Stimulated activated CD4-positive, alpha-beta T cell treated with anti-CD3 and anti-CD28 coated beads, Interleukin-2, amount 100 ng/mL, for 4 hours (primary cell): Measurements from ENCODE around the gene NCKIPSD.

Experiments
- DNase-seq: peaks from one replicate; pipeline ENCODE4 v3.0.0-alpha.2; 2020; ENCODE audit warnings: low read depth

Gene NCKIPSD

DNA sequence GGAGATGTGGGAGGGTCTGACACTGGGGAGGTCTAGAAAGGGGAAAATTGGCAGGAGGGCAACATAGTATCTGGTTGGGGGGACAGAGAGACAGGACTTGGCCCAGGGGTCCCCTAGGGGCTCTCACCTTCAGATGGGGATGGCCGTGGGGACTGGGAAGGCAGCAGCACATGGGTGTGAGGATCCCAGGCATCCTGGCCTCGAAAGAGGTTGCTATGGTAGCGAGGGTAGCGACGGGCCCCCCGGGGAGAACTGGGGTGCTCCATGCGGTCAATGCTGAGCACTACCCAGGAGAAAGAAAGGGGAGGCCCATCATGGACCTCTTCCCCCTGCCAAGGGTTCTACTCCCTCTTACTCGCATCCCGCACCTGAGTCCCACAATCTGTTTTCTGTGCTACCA is 38.0 kb downstream of the NCKIPSD start:
- no peak for DNase-seq

DNA sequence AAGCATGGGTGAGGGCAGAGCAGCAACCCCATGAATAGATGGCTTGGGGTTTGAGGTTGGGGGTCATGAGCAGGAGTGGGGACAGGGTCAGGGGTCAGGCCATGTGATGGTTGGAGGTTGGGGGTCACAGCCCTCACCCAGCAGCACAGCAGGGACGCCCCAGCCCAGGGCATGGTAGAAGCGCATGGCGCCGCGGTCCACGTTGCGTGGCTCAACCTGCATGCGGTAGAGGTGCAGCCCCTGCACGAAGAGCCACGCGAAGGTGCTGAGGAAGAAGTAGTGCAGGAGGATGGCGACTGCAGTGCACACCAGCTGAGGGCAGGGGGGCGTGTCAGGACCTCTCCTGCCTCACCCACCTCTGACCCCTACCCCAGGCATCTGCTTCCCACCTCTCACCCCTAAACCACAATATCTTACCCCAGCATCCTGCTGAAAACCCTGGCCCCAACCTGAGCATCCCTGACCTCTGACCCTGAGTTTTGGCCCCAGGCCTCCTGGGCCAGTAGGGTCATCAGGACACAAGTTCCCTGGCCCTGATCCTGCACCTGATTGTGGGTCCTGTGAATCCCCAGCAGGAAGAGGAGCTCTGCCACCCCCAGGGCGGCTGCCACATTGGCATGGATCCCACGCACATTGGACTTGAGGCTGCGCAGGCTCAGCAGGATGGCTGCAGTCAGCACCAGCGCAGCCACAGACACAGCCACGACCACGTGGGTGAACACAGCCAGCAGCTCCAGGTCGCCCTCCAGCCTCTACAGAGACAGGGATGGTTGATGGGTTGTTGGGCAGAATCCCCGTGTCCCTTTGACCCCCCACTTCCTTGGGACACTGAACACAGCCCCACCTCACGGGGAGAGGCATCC is 40.6 kb downstream of the NCKIPSD start:
- no peak for DNase-seq

DNA sequence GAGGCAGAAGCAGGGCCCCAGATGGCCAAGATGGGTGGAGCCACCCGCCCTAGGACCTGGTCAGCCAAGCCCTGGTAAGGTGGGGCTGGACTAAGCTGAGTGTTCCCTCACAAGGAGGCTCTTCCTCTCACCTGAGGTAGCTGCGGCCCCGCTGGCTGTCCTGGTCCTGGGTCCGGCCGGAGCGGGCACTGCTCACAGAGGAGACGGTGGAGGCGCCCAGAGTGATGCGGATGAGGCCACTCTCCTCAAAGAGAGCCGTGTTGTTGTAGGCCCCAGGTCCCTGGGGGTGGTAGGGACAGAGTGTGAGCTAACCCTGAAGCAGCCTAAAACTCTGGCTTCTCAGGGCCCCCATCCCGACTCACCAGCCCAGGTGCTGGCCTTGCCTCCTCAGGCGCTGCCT is 43.1 kb downstream of the NCKIPSD start:
- DNase-seq, result no peak

DNA sequence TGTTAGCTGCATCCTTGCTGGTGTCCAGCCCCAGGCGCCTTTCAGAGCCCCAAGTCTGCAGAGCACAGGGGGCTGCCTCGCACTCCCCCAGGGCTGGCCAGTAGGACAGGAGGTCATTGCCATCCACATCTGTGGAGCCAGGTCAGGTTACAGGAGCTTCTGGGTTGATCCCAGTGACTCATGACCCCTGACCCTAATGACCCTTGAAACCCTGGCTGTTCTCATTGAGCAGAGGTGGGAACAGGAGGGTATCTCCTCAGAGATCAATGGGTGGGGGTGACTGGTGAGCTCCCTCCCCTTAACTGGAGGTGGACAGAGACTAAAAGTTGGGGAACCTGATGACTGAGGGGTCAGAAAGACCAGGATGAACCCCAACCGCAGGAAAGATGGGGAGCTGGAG is 44.3 kb downstream of the NCKIPSD start:
- no peak for DNase-seq

DNA sequence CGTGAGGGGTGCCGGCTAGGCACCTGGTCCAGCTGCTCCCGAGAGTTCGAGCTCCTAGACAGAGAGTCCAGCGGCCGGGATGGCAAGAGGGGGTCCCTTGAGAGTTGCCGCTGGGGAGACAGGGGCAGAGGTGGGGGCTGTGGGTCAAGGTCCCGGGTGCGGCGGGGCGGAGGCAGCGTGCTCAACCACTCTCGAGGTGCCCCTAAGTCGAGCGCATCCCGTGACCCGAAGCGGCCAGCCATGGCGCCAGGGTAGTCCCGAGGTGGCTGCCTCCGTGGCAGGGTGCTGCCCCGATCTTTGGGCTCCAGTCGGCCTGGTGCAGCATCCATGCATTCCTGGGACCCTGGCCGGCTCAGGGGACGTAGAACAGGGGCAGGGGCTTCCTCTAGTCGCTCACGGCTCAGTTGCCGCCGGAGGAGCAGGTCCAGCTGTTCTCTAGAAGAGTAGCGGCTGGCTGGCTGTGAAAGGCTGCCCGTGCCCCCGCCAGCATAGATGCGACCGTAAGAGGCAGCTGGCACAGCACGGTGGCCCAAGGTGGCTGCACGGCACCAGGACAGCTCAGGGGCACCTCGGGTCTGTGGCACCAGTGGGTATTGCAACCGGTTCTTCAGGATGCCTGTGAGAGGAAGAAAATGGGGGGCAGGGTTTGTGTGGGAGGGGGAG is 45.6 kb downstream of the NCKIPSD start:
- no peak for DNase-seq

DNA sequence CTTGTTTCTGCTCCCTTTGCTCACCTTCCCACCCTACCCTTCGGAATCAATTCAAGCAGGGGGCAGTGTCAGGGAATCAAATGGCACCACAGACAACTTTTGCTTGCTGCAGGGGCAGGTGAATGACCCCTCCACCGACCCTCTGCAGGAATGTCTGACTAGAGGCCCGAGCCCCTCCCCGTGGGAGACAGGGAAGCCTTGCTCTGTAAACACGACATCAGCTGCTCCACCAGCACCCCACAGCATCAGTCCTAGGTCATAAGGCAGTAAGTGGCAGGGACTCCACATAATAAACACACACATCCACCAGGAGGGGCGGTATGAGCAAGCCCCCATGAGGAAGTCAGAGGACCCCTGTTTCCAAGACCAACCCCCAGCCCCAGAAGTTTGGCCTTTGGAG is 48.4 kb downstream of the NCKIPSD start:
- no peak for DNase-seq

DNA sequence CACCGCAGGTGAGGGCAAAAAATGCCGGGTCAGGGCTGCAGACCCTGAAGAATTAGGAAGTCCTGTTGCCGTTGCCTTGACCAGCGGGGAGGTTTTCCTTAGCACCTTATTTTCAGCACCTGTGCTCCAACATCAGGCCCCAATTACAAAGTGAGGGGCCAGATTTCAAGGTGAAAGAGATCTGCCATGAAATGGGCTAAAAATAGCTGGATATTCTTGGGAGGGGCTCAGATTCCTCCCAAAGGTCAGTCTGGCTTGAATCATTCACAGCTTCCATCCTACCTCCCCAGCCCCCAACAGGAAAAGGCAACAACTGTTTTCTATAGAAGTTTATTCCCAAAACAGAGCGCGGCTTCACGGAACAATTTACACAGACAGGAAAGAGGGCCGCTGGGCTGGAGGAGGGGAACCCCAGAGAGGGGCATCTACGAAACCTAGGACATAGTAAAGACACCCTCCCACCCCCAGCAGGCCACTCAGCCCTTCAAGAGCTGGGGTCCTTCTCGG is 49.5 kb downstream of the NCKIPSD start:
- no peak for DNase-seq

DNA sequence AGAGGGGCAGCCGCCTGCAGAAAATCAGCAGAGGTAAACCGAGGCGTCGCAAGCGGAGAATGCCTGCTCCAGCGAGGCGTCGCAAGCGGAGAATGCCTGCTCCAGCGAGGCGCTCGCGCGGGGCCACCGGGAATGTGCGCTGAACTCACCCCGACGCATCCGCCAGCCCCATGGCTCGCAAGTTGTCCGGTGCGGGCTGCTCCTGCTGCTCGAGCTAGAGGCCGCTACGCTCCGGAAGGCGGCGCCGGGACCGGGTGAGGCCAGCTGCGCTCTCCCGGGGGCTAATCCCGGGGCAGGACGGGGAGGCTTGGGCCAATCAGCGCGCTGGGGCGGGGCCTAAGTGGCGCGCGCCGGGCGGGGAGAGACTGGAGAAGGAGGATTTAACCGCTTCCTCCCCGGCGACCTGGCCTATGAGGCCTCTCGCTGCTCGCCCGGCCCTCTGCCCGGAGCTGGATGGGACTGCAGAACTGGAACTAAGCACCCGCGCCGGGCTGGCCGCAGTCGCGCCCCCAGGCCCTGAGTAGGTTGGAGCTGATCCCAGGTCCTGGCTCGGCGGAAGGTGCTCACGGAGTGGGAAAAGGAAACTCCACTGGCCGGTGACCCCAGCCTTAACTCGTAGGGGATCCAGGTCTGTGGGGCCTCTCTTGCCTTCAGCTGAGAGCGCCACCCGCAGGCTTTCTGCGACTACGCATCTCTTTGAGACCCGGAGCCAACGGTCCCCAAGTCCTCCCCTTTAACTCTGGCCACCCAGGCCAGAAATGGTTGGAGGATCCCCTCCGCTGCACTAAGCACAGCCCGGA is 50.3 kb downstream of the NCKIPSD start, which contains the start of gene SLC26A6:
Gene SLC26A6, minus strand, starts transcription at position 240 of the 800 bp plus-strand sequence. Its CDS starts 68 bp downstream, at position 172.
- peak; percentile 87 for DNase-seq

DNA sequence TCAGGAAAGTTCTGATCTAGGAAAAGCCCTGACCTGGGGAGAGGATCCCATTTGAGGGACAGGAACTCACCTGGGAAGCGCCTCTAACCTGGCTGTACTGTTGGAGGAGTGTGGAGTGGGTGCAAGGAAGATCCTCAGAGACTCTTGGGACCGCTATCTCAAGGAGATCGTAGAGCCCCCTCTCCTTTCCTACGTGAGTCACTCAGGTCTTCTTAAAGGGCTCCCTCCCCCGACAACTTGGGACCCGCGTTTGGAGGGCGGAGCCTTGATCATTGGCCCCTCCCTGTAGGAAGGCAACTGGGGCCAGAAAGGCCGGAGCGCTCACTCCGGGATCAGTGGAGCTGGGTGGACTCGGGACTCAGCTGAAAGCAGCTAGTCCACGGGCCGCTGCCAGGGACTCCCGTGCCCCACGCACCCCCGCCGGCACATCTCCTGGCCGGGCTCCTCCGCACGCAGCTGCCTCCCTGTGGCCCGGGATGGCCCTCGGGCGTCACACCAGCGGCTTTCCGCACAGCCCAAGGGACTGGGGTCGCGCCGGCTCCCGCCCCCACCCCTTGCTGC is 51.0 kb downstream of the NCKIPSD start:
- DNase-seq, result peak; percentile 61

DNA sequence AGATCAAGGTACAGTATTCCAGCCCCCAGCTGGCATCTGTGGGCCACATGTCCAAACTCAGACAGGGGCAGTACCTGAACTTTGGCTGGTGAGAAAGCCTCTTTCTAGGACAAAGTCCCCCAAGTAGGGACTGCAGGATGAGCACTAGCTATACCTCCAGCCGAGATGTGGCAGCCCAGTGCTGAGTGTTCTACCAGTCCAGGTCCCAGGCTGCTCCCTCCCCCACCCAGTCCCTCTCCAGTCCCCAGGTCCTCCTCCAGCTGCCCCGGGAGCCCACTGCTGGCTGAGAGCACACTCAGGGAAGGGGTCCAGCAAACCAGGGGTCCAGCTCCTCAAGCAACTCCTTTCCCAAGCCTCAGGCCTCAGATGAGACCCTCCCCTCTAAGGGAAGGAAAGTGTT is 52.0 kb downstream of the NCKIPSD start:
- DNase-seq, result no peak

DNA sequence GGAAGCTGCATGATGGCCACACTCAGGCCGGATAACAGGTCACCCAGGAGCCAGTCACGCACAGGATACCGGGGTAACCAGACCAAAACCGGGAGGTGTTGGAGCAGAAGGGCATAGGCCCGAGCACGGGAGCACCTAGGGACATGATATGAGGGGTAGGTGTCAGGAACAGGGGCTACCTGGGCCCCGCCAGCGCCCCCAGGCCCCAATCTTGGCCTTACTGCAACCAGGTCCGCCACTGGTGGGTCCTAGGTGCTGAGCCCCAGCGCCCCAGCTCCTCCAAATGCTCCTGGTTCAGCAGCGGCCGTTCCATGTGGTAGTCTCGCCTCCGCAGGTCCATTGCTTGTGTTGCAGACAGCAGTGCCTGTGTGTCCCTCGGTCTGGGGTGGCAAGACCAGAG is 52.5 kb downstream of the NCKIPSD start:
- no peak for DNase-seq

DNA sequence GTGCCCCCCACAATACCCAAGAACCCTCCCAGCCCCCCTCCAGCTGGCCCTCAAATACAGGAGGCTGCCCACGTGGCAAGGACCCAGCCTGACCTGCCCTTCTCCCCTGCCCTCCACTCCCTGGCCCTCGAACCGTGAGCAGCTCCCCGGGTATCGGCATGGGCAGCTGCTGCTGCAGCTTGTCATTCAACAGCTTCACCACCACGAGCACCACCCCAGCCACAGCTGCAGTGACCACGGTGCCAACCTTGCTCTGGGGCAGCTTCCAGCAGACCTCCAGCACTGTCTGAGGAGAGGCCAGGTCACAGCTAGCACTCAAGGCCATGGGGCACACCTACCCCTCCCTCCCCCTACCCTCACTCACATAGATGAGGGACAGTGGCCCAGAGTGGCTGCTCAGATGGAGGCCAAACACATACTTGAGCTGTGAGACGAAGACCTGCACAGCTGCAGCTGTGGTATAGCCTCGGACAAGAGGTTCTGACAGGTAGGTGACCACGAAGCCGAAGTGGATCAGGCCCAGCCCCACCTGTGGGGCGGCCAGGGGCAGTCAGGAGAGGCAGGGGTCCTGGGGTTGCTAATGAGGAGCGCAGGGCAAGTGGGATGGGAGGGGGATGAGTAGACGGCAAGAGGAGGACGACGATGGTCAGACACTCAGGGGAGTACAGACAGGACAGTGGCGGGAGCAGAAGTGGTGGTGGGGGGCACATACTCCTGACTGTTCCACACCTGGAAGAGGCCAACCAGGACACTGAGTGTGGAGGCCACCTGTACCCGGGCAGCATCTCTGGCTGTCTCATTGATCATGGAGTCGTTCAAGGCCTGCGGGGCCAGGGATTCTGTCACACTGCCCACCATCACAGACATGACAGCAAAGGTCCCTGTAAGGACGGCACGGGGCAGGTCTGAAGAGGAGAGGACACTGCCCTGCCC is 53.9 kb downstream of the NCKIPSD start:
- no peak for DNase-seq

DNA sequence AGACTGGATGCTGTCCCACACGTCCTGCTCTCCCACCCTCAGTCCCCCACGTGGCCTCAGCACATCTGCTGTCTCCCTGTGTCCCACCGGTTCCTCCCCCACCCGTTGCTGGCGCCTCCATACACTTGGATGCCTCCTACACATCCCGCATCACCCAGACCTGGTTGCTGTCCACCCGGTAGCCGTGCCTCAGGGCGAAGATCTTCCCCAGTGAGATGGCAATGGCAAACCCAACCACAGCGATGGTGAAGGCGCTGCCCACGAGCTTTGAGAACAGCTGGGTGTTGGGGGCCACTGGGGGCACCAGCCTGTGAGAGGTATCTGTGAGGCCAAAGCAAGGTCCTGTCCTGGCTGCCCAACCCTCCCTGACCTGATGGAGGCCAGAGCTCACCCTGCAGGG is 54.9 kb downstream of the NCKIPSD start:
- no peak for DNase-seq

DNA sequence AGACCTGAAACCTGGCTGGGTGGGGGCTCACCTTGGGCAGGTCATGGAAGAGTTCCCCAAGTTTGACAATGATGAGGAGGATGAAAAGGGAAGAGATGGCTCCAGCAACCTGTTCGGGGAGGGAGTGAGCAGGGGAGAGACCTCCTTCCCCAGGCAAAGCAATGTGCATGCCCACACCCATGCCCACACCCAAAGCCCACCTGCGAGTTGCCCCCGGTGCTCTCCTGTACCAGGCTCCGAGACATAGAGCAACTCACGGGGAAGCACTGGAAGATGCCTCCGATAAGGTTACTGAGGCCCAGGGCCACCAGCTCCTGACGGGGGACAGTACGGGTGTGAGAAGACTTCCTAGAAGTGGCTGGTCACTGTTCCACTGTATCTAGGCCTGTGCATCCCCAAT is 55.3 kb downstream of the NCKIPSD start:
- DNase-seq, result no peak

DNA sequence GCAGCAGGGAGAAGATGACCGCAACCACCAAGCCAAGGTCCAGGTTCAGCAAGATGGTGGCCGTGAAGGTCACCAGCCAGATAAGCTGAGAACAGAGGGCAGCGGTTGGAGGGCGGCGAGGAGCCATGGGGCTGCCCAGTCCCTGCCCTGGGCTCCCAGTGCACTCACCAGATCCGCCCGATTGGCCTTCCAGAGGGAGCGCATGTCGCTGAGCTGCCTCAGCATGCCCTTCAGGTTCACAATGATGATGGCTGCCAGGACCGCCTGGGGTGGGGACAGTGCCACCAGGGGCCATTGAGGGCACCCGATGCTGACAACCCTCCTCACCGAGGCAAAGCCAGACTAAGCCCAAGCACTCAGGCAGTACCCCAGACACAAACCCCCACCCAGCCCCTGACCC is 55.8 kb downstream of the NCKIPSD start:
- no peak for DNase-seq

DNA sequence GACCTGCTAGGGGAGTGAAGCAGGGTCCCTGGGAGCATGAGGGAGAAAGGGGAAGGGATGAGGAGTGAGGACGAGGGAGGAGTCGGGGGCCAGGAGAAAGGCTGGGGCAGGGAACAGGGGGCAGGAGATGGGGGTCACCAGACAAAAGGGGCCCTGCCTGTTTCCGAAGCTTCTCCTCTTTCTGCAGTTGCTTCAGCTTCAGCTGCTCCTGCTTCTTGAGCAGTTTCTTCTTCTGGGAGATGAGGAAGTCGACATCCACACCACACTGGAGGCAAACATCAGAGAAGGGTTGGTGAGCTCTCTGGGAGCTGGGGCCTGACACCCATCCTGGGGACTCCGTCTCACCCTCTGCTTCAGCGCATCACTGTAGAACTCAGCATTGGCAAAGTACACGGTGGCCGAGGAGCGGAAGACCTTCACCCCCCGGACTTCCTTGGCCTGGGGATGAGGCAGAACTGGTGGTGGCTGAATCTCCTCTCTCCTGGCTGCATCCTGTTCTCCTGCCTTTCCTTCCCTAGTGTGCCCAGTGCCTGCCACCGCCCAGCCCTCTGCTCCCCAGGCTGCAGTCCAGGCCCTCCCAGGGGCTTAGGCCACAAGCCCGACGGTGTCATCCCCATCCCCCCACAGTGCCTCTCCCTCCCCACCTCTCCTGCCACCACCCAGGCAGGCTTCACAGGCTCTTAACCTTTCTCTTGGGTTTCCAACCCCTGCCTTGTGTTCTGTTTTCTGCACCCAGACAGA is 57.3 kb downstream of the NCKIPSD start:
- no peak for DNase-seq

DNA sequence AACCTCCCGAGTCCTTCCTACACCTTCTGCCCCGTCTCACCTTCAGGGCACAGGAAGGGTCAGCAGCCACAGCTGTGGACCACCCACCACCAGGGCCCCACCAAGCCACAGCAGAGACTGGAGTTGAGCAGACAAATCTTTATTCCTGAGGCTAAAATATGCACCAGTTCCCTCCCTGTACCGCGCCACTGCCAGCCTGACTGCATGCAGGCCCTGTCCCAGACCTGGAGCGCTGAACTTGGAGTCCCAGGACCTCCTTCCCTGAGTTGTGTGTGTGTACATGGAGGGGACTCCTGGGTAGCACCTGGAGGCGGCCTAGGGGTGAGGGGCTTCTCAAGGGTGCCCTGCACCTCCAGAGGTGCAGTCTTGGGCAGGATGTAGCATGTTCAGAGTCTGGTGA is 60.1 kb downstream of the NCKIPSD start:
- no peak for DNase-seq

DNA sequence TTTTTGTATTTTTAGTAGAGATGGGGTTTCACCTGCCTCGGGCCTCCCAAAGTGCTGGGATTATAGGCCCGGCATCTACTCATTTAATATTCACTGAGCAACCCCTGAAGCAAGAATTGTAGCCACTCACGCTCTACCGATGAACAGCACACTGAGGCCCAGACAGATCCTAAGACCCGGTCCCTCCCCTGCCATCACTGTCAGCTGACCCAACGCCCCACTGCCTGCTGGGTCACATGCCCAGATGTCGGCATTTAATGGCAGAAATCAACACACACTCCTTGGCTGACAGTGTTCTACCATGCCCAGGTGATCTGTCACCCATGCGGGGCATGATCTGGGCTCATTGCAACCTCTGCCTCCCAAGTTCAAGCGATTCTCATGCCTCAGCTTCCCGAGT is 60.9 kb downstream of the NCKIPSD start:
- no peak for DNase-seq

DNA sequence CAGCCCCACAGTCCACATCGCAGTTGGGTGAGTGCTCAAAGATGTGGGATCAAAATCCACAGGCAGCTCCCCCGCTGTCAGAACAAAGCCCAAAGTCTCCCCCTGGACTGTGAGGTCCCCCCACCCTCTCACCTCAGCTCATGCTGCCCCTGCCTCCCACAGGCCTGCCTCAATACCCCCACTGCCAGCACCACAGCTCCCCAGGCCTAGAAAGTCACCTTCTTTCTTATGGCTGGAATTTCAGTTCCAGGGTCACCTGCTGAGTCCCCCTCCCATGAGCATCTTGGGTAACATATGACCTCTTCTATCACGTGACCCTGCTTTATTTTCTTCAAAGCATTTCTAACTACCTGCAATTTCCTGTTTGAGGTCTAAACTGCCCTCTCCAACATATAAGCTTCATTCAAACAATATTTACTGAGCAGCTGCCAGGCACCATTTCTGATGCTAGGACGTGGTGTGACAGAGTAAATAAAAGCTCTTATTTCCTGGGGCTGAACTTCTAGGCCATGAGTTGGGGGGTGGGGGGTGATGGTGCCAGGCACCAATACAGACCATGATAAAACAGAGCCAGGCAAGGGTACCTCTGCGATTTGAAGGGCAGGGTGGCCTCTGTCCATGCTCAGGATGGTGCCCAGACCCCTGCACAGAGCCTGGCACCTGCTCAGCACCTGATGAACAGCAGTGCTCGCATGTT is 61.7 kb downstream of the NCKIPSD start:
- DNase-seq, result no peak
